Right renal cortex interstitium (tissue), 3 donors: ENCODE results near the gene NOP10. TPM values are rescaled to one million over a fixed set of nuclear protein-coding genes. Genes with fewer than 3 reads are reported as not detected.
"Not testable (repeated sequence)": the region's sequence is repeated elsewhere in the genome, so short reads cannot be mapped to it uniquely, and the experiment has no call there.

Experiments
- DNase-seq, 3 donors: peaks; one replicate each; pipeline ENCODE4 v3.0.0-alpha.2; 2013; ENCODE audit warnings: low read depth in 3 of 3, low spot score in 2 of 3
- polyA plus RNA-seq, 3 donors: library from polyadenylated mRNA; unstranded; fragments of 120-200 nt; gene quantifications; one replicate each; pipeline ENCODE4 v1.2.1, GENCODE V29; 2013; ENCODE audit not compliant: insufficient read length in 3 of 3

The NOP10 gene
- polyA plus RNA-seq, 3 donors: 133 to 152 (median 149) TPM

DNA sequence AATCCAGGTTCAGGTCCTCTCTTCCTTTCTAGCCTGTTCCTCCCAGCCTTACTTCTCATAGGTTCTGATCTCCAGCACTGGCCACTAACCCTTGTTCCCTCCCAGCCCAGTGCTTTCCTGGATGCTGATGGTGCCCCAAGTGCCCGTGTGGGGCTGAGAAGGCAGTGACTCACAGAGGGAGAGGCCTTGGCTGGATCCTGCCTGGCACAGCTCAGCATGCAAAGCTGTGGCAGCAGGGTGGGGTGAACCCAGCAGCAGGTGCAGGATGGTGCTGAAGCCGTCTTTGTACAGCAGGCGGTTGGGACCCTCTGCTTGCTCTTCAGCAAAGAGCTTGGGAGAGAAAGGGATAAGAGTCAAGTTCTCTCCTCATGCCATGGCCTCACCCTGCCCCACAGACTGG, 16.5 kb upstream of the NOP10 start:
- DNase-seq: no peak

DNA sequence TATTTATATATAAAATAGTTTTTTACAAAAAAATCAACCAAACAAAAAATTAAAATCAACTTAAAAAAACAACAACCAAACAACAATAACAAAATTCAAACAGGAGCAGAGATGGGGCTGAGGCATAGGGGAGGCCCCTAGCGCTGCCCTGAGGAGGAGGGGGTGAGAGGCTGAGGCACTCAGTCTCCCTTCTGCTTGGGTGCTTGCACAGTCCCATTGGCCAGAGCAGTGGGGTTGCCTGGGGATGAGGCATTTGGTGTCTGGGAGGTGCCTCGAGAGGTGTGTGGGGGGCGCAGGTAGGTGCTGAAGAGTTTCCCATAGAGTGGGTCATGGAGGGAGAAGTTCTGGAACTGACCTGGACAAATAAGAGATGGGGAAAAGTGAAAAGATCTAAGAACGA, 16.0 kb upstream of the NOP10 start:
- no peak for DNase-seq

DNA sequence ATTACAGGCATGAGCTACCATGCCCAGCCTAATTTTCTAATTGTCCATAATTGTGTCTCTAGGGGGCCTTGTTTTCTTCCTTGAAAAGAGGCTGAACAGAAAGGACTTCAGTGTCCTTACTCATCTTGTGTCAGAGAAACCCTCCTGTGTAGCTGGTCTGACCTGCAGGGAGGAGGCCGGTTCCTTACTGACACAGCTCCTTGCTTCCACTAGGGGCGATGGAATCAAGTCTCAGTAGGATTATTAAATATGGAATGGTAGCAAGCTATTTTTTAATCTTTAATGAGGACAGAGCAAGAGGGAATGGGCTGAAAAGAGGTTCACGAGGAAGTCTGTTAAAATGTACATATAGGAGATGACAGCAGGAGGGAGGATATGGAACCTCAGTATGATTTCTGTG, 15.4 kb upstream of the NOP10 start:
- no peak for DNase-seq

DNA sequence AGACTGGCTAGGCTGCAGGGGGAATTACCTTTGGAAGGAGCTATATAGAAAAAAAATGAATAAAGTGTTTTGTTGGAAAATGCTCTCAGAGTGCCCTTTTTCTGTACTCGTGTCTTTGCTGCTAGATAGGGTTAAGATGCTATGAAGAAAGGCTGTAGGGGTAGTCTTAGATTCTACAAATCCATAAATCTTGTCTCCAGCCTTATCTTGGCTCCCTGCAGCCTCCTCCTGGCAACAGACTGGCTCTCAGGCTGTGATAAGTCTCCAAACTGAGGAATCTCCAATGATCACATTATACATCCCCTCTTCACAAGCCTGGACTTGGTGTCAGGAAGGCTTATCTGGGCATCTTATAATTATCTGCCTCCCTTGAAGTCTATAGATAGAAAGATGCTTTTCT, 14.7 kb upstream of the NOP10 start:
- DNase-seq: no peak

DNA sequence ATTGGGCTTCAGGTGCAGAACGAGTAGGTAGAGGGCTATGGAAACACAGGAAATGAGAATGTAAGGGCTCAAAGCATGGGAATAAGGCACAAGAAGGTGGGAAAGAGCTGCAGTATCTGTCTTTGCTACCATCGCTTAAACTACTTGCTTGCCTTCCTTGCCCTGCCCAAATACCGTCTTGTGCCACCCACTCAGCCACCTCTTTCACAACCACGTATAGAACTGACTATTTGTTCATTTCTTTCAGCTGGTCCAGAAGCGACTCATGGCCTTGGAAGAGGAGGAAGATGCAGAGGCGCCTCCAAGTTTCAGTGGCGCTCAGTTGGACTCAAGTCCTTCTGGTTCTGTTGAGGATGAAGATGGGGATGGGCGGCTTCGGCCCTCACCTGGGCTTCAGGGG, 12.3 kb upstream of the NOP10 start:
- DNase-seq: no peak

DNA sequence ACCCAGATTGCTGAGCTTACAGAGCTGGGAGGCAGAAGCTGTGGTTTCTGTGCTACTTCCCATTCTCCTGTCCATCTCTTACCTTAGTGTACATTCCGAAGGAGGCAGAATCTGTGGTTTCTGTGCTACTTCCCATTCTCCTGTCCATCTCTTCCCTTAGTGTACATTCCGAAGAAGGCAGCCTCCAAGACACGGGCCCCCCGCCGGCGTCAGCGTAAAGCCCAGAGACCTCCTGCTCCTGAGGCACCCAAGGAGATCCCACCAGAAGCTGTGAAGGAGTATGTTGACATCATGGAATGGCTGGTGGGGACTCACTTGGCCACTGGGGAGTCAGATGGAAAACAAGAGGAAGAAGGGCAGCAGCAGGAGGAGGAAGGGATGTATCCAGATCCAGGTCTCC, 11.3 kb upstream of the NOP10 start:
- DNase-seq: no peak

DNA sequence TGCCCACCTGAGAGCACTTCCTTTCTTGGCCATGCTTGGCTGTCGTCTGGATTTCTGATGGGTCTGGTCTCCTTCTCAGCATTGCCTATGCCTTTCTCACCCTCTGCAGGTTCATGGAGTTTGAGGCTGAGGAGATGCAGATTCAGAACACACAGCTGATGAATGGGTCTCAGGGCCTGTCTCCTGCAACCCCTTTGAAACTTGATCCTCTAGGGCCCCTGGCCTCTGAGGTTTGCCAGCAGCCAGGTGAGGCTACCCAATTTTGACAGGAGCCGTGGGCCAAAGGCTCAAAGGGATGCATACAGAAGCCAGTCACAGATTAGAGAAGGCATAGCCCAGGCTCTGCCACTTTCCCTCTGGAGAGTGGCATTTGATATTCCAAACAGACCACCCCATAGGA, 10.7 kb upstream of the NOP10 start:
- DNase-seq: no peak

DNA sequence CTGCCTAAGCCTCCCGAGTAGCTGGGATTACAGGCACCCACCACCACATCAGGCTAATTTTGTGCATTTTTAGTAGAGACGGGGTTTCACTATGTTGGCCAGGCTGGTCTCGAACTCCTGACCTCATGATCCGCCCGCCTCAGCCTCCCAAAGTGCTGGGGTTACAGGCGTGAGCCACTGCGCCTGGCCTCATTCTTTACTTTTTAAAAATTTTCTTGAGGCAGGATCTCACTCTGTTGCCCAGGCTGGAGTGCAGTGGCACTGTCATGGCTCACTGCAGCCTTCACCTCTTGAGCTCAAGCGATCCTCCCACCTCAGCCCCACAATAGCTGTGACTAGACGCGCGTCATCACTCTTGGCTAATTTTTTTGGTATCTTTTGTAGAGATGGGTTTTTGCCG, 10.1 kb upstream of the NOP10 start:
- not testable (repeated sequence) for DNase-seq

DNA sequence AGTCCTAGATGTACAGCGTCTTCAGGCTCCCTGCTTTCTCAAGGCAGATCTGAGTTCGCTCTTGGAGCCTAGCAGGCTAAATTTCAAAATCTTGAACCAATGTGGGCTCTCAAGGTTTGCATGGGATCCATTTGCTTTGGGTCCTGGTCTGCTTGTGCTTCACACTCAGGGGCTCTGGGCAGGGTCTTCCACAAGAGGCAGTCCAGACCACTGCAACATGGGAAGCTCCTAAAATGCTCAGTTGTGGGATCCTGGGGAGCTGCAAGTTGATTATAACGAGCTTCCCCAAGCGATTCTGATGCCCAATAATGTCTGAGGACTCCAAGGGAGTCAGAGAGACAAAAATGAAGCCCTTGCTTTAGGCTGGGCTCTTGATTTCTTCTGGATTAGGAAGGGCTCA, 6.8 kb upstream of the NOP10 start:
- no peak for DNase-seq

DNA sequence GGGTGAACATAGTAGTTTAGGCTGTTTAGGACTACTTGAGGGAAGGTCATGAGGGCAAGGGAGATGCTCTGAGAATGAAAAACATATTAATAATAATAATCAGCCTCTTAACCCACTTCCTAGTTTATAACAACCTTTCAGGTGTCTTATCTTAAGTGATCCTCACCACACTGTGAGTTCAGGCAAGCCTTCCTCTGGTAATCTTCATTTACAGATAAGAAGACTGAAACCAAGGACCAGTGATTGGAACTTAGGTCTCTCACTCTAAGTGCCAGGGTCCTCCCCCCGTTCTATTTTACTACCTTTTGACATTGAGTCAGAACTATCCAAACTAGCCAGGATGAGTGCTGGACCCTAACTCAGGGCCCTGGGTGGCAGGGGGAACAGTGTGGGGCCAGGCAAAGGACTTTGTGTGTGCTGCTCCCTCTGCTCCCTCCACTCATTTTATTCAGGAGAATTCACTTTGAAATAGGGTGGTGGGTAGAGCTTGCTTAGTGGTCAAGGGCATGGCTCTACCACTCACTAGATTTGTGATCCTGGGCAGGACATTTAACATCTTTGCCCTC, 5.9 kb upstream of the NOP10 start:
- DNase-seq: no peak

DNA sequence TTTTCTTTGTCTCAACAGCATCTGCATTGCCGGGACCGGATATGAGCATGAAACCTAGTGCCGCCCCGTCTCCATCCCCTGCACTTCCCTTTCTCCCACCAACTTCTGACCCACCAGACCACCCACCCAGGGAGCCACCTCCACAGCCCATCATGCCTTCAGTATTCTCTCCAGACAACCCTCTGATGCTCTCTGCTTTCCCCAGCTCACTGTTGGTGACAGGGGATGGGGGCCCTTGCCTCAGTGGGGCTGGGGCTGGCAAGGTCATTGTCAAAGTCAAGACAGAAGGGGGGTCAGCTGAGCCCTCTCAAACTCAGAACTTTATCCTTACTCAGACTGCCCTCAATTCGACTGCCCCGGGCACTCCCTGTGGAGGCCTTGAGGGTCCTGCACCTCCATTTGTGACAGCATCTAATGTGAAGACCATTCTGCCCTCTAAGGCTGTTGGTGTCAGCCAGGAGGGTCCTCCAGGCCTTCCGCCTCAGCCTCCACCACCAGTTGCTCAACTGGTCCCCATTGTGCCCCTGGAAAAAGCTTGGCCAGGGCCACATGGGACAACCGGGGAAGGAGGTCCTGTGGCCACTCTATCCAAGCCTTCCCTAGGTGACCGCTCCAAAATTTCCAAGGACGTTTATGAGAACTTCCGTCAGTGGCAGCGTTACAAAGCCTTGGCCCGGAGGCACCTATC, 5.2 kb upstream of the NOP10 start:
- no peak for DNase-seq

DNA sequence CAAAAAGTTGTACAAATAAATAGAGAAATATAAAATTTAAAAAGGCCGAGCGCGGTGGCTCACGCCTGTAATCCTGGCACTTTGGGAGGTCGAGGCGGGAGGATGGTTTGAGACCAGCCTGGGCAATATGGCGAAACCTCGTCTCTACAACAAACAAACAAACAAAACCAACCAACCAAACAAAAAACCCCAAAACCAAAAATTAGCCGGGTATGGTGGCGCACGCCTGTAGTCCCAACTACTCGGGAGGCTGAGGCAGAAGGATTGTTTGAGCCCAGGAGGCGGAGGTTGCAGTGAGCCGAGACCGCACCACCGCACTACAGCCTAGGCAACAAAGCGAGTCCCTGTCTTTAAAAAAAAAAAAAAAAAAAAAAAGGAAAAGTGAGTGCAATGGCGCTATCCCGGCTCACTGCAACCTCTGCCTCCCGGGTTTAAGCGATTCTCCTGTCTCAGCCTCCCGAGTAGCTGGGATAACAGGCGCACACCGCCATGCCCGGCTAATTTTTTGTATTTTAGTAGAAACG, 661 bp downstream of the NOP10 start:
- not testable (repeated sequence) for DNase-seq

DNA sequence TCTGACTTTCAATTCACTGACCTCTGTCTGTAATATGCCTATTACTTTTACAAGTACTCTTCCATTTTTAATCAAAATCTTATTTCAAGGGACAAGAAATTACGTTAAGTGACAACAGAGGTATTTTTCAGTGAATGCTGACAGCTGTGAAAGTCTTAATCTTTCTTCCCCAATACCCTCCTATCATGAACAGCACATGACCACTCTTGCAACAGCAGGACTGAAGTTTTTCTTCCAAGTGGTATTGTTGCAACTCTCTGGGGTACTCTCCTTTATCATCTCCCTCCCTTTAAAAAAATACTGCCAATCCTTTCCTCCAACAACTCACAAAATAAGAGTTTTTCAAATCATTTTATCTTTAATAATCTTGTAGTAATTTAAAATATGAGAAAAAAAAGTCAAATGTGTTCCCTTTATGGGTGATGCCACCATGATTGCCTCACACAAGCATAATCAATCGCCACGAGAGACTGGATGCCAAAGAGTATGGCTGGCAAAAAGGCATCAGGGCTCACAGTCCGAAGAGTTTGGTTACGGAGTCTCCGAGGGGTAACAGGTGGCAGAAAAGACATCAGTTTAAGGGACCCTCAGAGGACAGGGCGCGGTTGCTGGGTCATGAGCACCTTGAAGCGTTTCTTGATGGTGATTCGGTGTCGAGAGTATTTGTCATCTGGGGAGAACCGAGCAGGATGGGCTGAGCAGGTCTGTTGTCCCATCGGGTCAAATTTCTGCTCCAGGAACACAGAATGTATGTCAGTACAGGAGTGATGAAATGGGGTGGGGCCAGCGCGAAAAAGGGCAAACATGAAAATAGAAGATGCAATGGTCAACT, 1.3 kb downstream of the NOP10 start:
- DNase-seq: no peak

DNA sequence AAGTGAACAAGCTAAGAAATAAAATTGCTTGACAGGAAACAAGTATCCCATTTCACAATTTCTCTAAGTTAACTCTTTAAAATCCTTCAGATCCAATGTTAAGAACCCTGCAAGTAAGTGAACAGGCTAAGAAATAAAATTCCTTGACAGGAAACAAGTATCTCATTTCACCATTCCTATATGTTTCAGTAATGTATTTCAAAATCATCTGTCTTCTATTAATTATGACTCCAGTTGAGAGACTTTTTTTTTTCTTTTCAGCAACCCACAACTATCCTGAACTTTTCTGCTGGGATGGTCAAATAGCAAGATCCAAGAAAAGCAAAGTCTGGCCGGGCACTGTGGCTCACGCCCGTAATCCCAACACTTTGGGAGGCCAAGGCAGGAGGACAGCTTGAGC, 3.0 kb downstream of the NOP10 start:
- DNase-seq: no peak

DNA sequence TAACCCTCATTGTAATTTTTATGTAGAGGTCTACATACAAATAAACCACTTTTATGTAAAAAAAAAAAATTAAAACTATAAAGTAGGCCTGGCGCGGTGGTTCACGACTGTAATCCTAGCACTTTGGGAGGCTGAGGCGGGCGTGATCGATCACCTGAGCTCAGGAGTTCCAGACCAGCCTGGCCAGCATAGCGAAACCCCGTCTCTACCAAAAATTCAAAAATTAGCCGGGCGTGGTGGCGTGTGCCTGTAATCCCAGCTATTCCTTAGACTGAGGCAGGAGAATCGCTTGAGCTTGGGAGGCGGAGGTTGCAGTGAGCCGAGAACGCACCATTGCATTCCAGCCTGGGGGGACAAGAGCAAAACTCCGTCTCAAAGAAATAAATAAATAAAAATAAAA, 4.6 kb downstream of the NOP10 start:
- no peak for DNase-seq

DNA sequence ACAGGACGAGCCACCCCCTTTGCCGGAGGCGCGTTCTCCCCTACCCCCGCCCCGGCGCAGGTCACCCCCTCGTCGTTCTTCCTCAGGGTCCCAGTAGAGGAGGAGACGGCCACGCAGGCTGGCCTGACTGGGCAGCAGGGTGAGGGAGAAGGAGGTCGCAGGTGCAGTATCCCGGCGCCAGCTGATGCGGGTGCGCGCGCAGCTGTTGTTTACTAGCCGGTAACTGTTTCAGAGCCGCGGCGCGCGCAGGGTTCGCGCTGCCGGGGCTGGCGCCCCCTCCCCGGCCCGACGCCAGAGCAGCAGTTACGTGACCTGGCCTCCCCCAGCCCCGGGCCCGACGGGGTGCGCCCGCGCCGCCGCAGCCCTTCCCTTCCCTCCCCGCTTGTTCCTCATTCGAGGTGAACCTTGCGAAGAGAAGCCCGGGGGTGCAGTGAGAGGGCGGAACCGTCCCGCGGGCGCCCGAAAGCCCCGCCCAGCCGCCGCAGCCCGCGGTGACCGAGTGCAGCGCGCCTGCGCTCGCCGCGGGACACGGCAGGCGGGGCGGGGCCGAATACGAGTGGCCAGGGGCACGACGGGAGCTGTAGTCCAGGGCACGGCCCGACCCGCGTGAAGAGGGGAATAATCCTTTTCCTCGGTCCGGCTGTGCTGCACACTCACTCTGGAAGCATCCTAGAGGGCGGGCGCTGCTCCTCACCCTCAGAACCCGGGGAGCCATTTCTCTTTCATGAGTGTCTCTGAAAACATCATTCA, 5.2 kb downstream of the NOP10 start, which contains the start of gene SLC12A6:
TSS of gene SLC12A6 (minus strand) at position 225 of the 750 bp plus-strand sequence. CDS start 1,101 bp downstream, outside the sequence.
- DNase-seq: peak; percentile 54 to 76 (median 75)

DNA sequence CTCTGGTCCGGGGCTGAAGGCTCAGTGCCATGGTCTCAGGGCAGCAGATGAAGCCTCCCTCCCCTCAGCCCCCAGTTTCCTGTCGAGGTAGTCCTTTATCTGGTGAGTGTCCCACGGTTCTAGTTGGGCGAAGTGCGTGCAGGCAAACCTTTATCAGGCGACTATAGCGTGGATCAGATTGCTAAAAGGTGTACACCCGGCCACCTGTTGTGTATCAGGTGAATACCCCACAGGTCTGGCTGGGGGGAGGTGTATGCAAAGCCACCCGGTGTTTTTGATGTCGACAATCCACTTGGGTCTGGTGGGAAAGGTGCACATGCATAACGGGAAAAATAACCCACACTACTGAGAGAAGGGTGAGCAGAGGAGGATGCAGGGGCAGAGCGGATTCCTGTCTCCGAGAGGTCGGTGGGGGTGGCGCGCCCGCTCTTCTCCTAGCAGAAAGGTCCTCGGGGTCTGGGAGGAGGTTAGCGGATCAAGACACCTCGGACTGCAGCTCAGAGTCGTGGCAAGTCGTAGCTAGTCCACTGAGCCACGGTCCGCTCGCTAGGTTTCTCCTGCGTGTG, 5.9 kb downstream of the NOP10 start:
- no peak for DNase-seq

DNA sequence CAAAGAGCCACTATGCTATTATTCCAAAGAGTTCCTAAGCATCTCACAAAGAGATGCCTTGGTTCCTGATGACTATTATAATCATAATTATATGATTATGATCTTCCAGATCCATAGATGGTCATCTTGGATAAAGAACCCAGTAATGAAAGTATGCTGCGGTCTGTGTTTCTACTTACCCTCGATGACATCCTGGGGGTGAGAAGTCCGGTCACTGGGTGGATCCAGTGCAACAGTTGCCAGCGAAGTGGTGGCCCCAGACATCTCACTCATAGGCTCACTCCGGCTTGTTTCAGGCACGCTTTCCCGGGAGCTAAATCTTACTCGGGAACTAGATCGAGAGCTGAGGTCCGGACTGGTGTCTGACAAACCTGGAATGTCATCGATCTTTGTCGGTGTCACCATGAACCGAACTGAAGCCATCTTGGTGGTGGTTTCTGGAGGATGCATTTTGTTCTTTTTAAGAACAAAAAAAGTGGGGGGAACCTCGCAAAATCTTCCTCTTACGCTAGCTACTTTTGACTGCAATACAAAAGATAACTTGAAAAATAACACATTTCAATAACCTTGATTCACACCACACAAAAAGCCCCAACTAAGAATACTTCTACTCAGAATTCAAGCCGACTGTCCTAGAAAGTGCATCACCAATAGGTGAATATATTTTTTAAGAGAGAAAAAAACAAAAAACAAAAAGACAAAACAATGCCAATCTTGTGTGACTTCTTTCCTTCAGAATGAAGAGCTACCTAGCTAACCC, 6.5 kb downstream of the NOP10 start:
- no peak for DNase-seq

DNA sequence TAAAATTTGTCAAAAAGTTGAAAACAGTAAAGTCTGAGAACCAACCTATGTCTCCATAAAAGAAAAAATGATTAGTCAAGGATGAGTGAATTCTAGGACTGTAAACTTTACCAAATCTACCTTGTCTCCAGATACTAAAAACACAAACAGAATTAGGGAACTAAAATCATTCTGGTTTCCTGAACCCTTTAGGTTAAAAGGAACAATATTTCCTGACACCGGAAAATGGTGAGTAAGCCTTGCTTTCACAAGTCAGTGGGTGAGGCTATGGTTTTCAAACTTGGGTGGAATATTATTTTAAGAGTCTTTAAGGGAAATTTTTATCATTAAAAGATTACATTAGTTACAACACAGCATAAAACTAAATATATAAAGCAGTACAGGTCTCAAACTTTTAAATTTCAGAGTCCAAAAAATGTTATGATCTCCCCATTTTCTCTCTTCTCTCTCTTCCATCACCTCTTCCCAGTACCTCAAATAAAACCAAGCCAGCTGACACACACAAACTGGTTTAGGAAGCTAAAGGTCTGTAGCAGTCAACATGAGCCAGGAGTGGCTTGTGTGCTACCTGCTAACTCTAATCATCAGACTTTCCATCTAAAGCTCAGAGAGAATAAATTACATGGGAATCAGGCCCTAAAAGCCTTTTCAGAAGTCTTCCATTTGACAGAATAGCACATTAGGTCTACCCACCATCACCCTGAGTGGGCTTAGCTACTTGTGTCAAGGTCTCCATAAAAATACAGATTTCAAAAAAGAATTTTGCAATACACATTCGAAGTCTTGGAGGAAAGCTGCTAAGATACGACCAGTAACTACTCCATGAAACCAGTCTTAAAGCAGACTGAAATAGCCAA, 7.5 kb downstream of the NOP10 start:
- no peak for DNase-seq
